Esophagus muscularis mucosa (tissue), 3 donors: ENCODE data around the gene TRIB2.

Experiments
- CTCF ChIP-seq, 3 experiments: fragments of 200-600 bp in 2 of 3; fragments of 450-650 bp in 1 of 3; sonication (generic) in 2 of 3; IDR thresholded peaks; one replicate each; pipeline ENCODE4 v1.5.1; 2017 to 2019; ENCODE audit warnings: antibody characterized with exemption in 3 of 3, mild to moderate bottlenecking in 2 of 3, moderate library complexity in 1 of 3
- POLR2AphosphoS5 ChIP-seq, 2 donors: sonication (generic); formaldehyde crosslinking; IDR thresholded peaks; one replicate each; pipeline ENCODE4 v1.6.1; 2017; ENCODE audit warnings: antibody characterized with exemption in 2 of 2

- TF ChIP-seq POLR2AphosphoS5 (IDR thresholded peaks at IDR 0.05) (no peak), CTCF (IDR thresholded peaks at IDR 0.05) (no peak)
These were observed 7.2 kb downstream of the TRIB2 start for GRCh38 chr2:12723736-12724463.
